Measurements from ENCODE around the gene VSTM2L.
"Not testable (repeated sequence)": the region's sequence is repeated elsewhere in the genome, so short reads cannot be mapped to it uniquely, and the experiment has no call there.

VSTM2L gene

DNA sequence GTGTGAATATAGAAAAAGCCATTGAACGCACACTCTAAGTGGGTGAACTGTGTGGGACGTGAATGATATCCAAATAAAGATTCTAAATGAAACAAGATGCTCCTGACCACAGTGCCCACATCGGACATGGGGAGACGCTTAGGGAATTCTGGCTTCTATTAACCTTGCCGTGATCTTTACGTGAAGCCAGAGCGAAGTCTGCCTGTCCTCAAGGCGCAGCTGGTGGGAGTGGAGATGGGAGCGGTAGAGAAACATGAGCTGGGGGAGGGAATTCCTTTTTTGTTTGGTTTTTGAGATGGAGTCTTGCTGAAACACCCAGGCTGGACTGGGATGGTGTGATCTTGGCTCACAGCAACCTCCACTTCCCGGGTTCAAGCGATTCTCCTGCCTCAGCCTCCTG, 46.0 kb downstream of the VSTM2L start:
- no peak overlapping the region for H3K4me3 ChIP-seq (ENCODE audit: low read length)
- H3K36me3 ChIP-seq (ENCODE audit: control insufficient read depth, insufficient read depth, low read length): no peaks in the 10 kb centered on the region
- no peaks in the 10 kb centered on the region for H3K27me3 ChIP-seq (ENCODE audit: control insufficient read depth, insufficient read depth, low read length)
- H3K4me1 ChIP-seq (ENCODE audit: control insufficient read depth, insufficient read depth, low read length): no peaks in the 10 kb centered on the region
- no peak for DNase-seq (ENCODE audit: low read depth, low spot score)
- WGBS (ENCODE audit: insufficient coverage, insufficient read length): no CpG with 5 or more reads among the region's 11 CpGs
- H3K9me3 ChIP-seq (ENCODE audit: control insufficient read depth, insufficient read depth, low read length): no peaks in the 10 kb centered on the region
- H3K27ac ChIP-seq (ENCODE audit: low read length): no peak overlapping the region

DNA sequence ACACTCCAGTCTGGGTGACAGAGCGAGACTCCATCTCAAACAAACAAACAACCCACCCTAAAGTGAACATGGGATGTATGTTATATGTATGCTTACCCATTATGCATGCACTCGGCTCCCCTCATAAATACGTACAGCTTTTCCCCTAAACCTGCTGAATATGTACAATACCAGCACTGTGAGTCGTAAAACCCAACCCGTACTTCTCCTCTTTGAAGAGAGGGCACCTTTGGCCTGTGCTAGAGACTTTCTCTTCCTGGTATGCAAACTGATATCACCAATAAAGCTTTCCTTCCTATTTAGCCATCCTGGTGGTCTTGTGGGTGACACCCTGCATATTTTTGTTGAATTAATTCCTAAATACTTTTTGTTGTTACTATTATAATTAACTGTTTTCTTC, 51.3 kb downstream of the VSTM2L start:
- Histone ChIP-seq H3K27me3 (ENCODE audit: control insufficient read depth, insufficient read depth, low read length) (no peaks in the 10 kb centered on the region), H3K9me3 (ENCODE audit: control insufficient read depth, insufficient read depth, low read length) (no peaks in the 10 kb centered on the region), H3K36me3 (ENCODE audit: control insufficient read depth, insufficient read depth, low read length) (no peaks in the 10 kb centered on the region), H3K4me1 (ENCODE audit: control insufficient read depth, insufficient read depth, low read length) (no peaks in the 10 kb centered on the region), H3K4me3 (ENCODE audit: low read length) (no peak overlapping the region), H3K27ac (ENCODE audit: low read length) (no peak overlapping the region)
- no peak for DNase-seq (ENCODE audit: low read depth, low spot score)
- WGBS (ENCODE audit: insufficient coverage, insufficient read length): no CpG with 5 or more reads among the region's 5 CpGs

DNA sequence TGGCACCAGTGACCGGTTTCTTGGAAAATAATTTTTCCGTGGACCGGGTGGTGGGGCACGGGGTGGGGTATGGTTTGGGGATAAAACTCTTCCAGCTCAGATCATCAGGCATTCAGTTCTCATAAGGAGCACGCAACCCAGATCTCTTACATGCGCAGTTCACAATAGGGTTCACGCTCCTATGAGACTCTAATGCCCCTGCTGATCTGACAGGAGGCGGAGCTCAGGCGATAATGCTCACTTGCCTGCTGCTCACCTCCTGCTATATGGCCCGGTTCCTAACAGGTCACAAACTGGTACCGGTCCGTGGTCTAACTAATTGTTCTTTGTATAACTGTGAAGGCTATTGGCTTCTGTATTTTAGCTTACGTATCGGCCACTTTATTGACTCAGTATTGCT, 51.7 kb downstream of the VSTM2L start:
- Histone ChIP-seq H3K4me3 (ENCODE audit: low read length) (no peak overlapping the region), H3K36me3 (ENCODE audit: control insufficient read depth, insufficient read depth, low read length) (no peaks in the 10 kb centered on the region), H3K4me1 (ENCODE audit: control insufficient read depth, insufficient read depth, low read length) (no peaks in the 10 kb centered on the region), H3K27ac (ENCODE audit: low read length) (no peak overlapping the region), H3K9me3 (ENCODE audit: control insufficient read depth, insufficient read depth, low read length) (no peaks in the 10 kb centered on the region), H3K27me3 (ENCODE audit: control insufficient read depth, insufficient read depth, low read length) (no peaks in the 10 kb centered on the region)
- no CpG with 5 or more reads among the region's 14 CpGs for WGBS (ENCODE audit: insufficient coverage, insufficient read length)
- no peak for DNase-seq (ENCODE audit: low read depth, low spot score)

DNA sequence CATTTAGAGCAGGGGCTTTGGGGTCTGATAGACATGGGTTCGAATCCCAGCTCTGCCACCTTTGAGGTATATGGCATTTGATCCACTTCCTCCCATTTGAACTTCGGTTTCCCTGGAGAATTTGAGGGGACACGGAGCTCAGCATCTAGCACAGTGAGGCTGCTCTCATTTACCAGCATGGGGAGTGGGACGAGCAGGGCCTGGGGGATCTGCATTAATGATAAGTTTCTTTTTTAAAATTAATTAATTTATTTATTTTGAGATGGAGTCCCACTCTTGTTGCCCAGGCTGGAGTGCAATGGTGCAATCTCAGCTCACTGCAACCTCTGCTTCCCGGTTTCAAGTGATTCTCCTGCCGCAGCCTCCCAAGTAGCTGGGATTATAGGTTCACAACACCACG, 52.6 kb downstream of the VSTM2L start:
- Histone ChIP-seq H3K4me3 (ENCODE audit: low read length) (no peak overlapping the region), H3K36me3 (ENCODE audit: control insufficient read depth, insufficient read depth, low read length) (no peaks in the 10 kb centered on the region), H3K9me3 (ENCODE audit: control insufficient read depth, insufficient read depth, low read length) (no peaks in the 10 kb centered on the region), H3K27ac (ENCODE audit: low read length) (no peak overlapping the region), H3K4me1 (ENCODE audit: control insufficient read depth, insufficient read depth, low read length) (no peaks in the 10 kb centered on the region), H3K27me3 (ENCODE audit: control insufficient read depth, insufficient read depth, low read length) (no peaks in the 10 kb centered on the region)
- WGBS (ENCODE audit: insufficient coverage, insufficient read length): no CpG with 5 or more reads among the region's 7 CpGs
- DNase-seq (ENCODE audit: low read depth, low spot score): no peak

DNA sequence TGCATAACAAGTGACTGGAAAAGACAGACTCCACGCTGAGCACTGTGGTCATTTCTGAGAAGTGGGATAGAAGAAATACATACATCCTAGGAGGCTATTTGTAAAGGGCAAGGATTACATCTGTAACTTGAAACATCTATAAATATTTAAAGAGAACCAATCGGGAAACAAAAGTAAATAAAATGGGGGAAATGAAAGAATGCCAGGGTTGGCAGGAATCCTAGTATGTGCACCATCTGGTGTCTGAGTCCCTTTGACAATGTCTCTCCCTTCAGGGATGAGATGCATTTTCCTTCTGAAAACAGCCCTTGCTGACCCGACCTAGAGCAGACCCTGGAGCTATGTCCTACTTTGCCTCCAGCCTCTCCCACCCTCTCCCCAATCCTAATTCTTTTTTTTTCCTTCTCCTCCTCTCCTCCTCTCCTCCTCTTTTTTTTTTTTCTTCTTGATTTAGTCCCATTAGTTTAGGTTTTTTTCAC, 53.2 kb downstream of the VSTM2L start:
- Histone ChIP-seq H3K9me3 (ENCODE audit: control insufficient read depth, insufficient read depth, low read length) (no peaks in the 10 kb centered on the region), H3K4me1 (ENCODE audit: control insufficient read depth, insufficient read depth, low read length) (no peaks in the 10 kb centered on the region), H3K36me3 (ENCODE audit: control insufficient read depth, insufficient read depth, low read length) (no peaks in the 10 kb centered on the region), H3K4me3 (ENCODE audit: low read length) (no peak overlapping the region), H3K27me3 (ENCODE audit: control insufficient read depth, insufficient read depth, low read length) (no peaks in the 10 kb centered on the region), H3K27ac (ENCODE audit: low read length) (no peak overlapping the region)
- no peak for DNase-seq (ENCODE audit: low read depth, low spot score)
- WGBS (ENCODE audit: insufficient coverage, insufficient read length): no CpG with 5 or more reads among the region's 3 CpGs

DNA sequence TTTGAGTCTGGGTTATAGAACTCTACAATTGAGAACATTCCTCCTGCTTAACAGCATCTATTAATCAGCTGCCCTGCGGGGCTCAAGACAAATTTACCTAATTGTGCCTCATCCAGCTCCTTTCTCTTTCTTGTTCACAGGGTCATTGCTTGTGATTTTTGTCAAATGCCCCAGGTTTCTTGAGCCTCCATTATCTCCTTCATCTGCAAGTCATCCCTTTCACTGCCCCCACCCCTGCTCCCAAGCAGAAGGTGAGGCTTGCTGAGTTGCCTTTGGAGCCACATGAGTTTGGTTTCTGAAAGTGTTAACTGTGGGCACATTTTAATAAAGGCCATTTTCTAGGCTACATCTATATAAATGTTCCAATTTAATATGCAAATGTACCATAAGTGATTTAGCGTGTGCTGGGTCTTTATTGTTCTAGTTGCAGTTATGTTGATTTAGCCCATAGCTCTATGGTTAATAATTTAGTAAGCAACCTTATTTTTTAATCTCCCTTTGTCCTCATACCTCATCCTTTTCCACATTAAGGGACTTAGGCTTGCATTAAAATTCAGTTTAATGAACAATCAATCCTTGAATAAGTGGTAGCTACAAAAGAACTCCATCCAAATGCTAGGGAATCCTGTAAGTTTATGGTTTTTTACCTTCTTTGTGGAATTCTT, 56.1 kb downstream of the VSTM2L start:
- Histone ChIP-seq H3K9me3 (ENCODE audit: control insufficient read depth, insufficient read depth, low read length) (no peaks in the 10 kb centered on the region), H3K4me3 (ENCODE audit: low read length) (no peak overlapping the region), H3K36me3 (ENCODE audit: control insufficient read depth, insufficient read depth, low read length) (no peaks in the 10 kb centered on the region), H3K27ac (ENCODE audit: low read length) (no peak overlapping the region), H3K4me1 (ENCODE audit: control insufficient read depth, insufficient read depth, low read length) (no peaks in the 10 kb centered on the region), H3K27me3 (ENCODE audit: control insufficient read depth, insufficient read depth, low read length) (no peaks in the 10 kb centered on the region)
- no CpG with 5 or more reads among the region's 2 CpGs for WGBS (ENCODE audit: insufficient coverage, insufficient read length)
- no peak for DNase-seq (ENCODE audit: low read depth, low spot score)

DNA sequence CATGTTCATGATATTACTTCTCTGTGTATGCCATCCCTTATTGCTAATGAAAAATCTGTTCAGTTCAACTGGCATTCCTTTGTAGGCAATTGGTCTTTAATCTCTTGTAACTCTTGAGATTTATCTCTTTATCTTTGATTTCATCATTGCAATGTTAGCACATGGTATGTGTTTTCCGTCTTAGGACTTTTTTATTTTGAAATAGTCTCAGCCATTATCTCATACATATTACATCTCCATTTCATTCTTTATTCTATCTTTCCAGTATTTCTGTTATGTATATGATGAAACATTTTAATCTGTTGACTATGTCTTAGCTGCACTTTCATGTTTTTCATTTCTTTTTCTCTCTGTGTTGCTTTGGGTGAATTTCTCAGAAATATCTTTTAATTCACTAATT, 58.1 kb downstream of the VSTM2L start:
- Histone ChIP-seq H3K36me3 (ENCODE audit: control insufficient read depth, insufficient read depth, low read length) (no peaks in the 10 kb centered on the region), H3K9me3 (ENCODE audit: control insufficient read depth, insufficient read depth, low read length) (no peaks in the 10 kb centered on the region), H3K4me1 (ENCODE audit: control insufficient read depth, insufficient read depth, low read length) (no peaks in the 10 kb centered on the region), H3K4me3 (ENCODE audit: low read length) (no peak overlapping the region), H3K27ac (ENCODE audit: low read length) (no peak overlapping the region), H3K27me3 (ENCODE audit: control insufficient read depth, insufficient read depth, low read length) (no peaks in the 10 kb centered on the region)
- no peak for DNase-seq (ENCODE audit: low read depth, low spot score)
- WGBS (ENCODE audit: insufficient coverage, insufficient read length): no CpG with 5 or more reads among the region's 1 CpG

DNA sequence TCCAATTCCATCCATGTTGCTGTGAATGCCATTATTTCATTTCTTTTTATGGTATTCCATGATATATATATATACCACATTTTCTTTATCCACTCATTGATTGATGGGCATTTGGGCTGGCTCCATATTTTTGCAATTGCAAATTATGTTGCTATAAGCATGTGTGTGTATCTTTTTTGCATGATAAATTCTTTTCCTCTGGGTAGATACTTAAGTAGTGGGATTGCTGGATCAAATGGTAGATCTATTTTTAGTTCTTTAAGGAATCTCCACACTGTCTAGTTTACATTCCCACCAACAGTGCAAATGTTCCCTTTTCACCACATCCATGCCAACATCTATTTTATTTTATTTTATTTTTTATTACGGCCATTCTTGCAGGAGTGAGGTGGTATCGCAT, 60.6 kb downstream of the VSTM2L start:
- H3K27me3 ChIP-seq (ENCODE audit: control insufficient read depth, insufficient read depth, low read length); H3K4me1 ChIP-seq (ENCODE audit: control insufficient read depth, insufficient read depth, low read length); H3K36me3 ChIP-seq (ENCODE audit: control insufficient read depth, insufficient read depth, low read length); H3K9me3 ChIP-seq (ENCODE audit: control insufficient read depth, insufficient read depth, low read length); H3K27ac ChIP-seq (ENCODE audit: low read length); DNase-seq (ENCODE audit: low read depth, low spot score); H3K4me3 ChIP-seq (ENCODE audit: low read length): not testable (repeated sequence)
- no CpG with 5 or more reads among the region's 2 CpGs for WGBS (ENCODE audit: insufficient coverage, insufficient read length)

DNA sequence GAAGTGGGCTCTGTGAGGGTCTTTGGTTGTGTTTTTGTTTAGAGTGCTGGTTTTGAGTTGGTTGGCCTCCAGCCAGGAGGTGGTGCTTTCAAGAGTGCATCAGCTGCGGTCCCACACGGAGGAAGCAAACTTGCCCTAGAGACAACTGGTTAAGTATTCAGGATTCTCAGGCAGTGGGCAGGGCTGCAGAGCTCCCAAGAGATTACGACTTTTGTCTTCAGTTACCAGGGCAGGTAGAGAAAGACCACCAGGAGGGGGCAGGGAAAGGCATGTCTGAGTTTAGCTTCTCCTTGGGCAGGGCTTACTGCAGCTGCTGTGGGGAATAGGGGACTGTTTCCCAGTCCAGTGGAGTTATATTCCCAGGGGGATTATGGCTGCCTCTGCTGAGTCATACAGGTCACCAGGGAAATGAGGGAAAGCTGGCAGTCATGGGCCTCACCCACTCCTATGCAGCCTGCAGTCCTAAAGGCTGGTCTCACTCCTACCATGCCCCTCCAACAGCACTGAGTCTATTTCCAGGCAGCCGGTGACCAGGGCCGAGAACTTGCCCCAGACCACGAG, 66.0 kb downstream of the VSTM2L start:
- no peak for DNase-seq (ENCODE audit: low read depth, low spot score)
- no peak overlapping the region for H3K4me3 ChIP-seq (ENCODE audit: low read length)

DNA sequence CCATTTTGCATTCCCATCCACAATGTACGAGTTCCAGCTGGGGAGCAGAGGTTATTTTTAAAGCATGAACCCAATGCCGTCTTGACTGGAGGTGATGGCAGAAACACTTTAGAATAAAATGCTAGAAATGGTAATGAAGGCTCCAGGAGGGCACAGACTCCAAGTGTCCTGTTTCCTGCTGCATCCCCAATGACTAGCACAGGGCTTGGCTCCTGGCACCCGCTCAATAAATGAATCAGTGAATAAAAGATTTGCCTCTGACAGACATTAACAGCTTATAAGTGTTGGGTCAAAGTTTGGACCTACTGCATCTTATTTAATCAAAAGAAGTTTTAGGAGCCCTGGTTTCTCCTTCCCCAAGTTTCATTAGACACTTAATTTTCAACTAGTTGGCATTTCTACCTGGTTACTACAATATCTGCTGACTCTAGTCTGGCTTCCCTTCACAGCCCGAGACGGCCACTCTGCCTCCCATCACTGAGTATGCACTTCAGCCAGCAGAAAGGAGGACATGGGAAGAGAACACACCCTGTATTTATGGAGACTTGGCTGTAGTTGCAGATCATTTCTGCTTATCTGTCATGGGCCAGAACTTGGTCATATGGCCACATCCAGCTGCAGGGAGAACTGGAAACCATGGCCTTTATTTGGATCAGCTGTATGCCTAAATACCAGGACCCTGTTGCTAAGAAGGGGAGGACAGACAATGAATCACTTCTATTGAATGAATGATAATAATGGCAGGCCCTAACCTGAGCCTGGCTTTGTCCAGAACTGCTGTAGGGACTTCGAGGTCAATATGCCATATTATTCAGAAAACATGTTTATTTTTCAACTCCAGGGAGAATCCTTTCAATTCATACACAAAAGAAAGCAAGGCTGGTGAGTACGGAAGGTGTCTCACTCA, 67.3 kb downstream of the VSTM2L start:
- H3K36me3 ChIP-seq (ENCODE audit: control insufficient read depth, insufficient read depth, low read length): no peaks in the 10 kb centered on the region
- DNase-seq (ENCODE audit: low read depth, low spot score): no peak
- peaks cover 2% of the 10 kb centered on the region; the same call in 1 of the 2 replicates for H3K9me3 ChIP-seq (ENCODE audit: control insufficient read depth, insufficient read depth, low read length)
- WGBS (ENCODE audit: insufficient coverage, insufficient read length): no CpG with 5 or more reads among the region's 7 CpGs
- H3K27me3 ChIP-seq (ENCODE audit: control insufficient read depth, insufficient read depth, low read length): no peaks in the 10 kb centered on the region
- no peak overlapping the region for H3K4me3 ChIP-seq (ENCODE audit: low read length)
- H3K27ac ChIP-seq (ENCODE audit: low read length): no peak overlapping the region
- peaks cover 7% of the 10 kb centered on the region for H3K4me1 ChIP-seq (ENCODE audit: control insufficient read depth, insufficient read depth, low read length)

More for the DNA sequence above, 66.0 kb downstream of the VSTM2L start:
- Histone ChIP-seq H3K36me3 (ENCODE audit: control insufficient read depth, insufficient read depth, low read length) (no peaks in the 10 kb centered on the region), H3K27ac (ENCODE audit: low read length) (no peak overlapping the region), H3K4me1 (ENCODE audit: control insufficient read depth, insufficient read depth, low read length) (peaks cover 7% of the 10 kb centered on the region), H3K9me3 (ENCODE audit: control insufficient read depth, insufficient read depth, low read length) (peaks cover 2% of the 10 kb centered on the region; the same call in 1 of the 2 replicates), H3K27me3 (ENCODE audit: control insufficient read depth, insufficient read depth, low read length) (no peaks in the 10 kb centered on the region)
- no CpG with 5 or more reads among the region's 6 CpGs for WGBS (ENCODE audit: insufficient coverage, insufficient read length)

Data from iPS DF 6.9 (cell line).